ENCODE data around the gene TMEM150B. TPM values are rescaled to one million over a fixed set of nuclear protein-coding genes. Genes with fewer than 3 reads are reported as not detected.

The TMEM150B gene
- total and polyA plus RNA-seq, 9 of the 15 experiments (the other 6 are each of a cell fraction or from before 2014, with no cell fraction given), result 0.47 to 1.3 (median 0.74) TPM; not detected in 2

DNA sequence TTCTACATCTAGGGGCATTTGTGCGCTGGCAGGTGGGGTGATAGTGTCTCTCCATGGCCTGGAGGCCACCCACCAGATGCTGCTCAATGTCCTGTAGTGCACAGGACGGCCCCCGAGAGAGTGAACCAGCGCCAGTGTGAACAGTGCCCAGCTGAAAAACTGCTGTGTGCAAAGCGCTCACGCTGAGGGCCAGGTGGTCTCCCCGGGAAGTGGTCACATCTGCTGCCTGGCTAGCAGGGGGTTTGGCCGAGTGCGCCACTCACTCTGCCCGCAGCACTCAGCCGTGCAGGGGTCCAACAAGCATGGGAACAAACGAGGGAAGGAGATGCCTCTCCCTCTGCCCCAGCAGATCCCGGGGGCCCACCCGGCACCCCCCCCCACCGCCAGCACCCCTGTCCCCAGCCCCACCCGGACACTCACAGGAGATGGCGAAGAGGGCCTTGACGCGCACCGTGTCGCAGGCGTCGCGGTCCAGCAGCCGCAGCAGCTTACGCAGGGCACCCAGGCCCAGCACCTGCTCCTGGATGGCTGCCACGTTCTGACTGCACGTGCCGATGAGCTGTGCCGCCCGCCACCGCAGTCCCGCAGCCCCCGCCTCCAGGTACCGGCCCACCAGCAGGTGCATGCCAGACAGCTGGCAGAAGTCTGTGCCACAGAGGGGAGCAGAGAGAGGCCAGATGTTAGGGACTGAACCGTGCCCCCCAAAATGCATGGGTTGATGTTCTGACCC lies 51.0 kb downstream of the TMEM150B start:
- Histone ChIP-seq H3K9me1 (ENCODE audit: control insufficient read depth, insufficient read depth, low read length) (no peaks in the 10 kb centered on the region), H3K4me1 (replicated peaks in 1 of 2; ENCODE audit: control insufficient read depth in 2 of 2, insufficient read depth in 2 of 2, low read length in 2 of 2) (peaks cover 13 to 20% of the 10 kb centered on the region in 2 experiments; a peak in 4 of 5 replicates), H3K27ac (ENCODE audit: extremely low read depth, low read depth, low read length) (no peak overlapping the region), H3K79me2 (ENCODE audit: control insufficient read depth, insufficient read depth, low read length) (peaks cover 5% of the 10 kb centered on the region), H3K4me2 (ENCODE audit: insufficient read depth, low read length) (no peak overlapping the region), H2AFZ (ENCODE audit: low read depth, low read length) (no peak overlapping the region), H3K4me3 (no peak overlapping the region), H3K9me3 (replicated peaks; ENCODE audit: control insufficient read depth, insufficient read depth, low read depth, low read length) (no peaks in the 10 kb centered on the region), H4K20me1 (replicated peaks; ENCODE audit: control insufficient read depth, insufficient read depth, low read length) (no peaks in the 10 kb centered on the region), H3K9ac (ENCODE audit: insufficient read depth in 1 of 2, low read depth in 2 of 2, low read length in 2 of 2) (peak overlapping the region in 1 of 2 experiments; percentile 46; a peak in 2 of 4 replicates), H3K36me3 (ENCODE audit: control insufficient read depth, insufficient read depth, low read length) (peaks cover 47% of the 10 kb centered on the region; the same call in 2 of the 3 replicates), H3K27me3 (ENCODE audit: control insufficient read depth in 2 of 2, insufficient read depth in 2 of 2, low read length in 2 of 2) (no peaks in the 10 kb centered on the region)
- ATAC-seq (no peak), FAIRE-seq (no peak), DNase-seq (ENCODE audit: extremely low read depth in 1 of 4, low spot score in 3 of 4) (no peak)
- BruUV-seq (replicated peaks), result no TSS peak
- ChIA-PET POLR2A (interaction anchor here (0.6 kb wide), 1 partner anchor 75 kb away, joined by 3 read pairs; no protein-coding TSS in a partner anchor), CTCF (ENCODE audit: low intra/inter-chr PET ratio) (no interaction called here)
- intact Hi-C loops (cut with micrococcal nuclease) (loop anchor here (5.0 kb wide), 1 partner anchor 57 kb away; no protein-coding TSS in a partner anchor), in situ Hi-C loops (cut with MboI) (no loop called here)
- 93% methylated on average over 24 of the region's 36 CpGs for WGBS (ENCODE audit: insufficient coverage, low coverage, missing lambda C conversion rate)
- TF ChIP-seq, protein P1, sequence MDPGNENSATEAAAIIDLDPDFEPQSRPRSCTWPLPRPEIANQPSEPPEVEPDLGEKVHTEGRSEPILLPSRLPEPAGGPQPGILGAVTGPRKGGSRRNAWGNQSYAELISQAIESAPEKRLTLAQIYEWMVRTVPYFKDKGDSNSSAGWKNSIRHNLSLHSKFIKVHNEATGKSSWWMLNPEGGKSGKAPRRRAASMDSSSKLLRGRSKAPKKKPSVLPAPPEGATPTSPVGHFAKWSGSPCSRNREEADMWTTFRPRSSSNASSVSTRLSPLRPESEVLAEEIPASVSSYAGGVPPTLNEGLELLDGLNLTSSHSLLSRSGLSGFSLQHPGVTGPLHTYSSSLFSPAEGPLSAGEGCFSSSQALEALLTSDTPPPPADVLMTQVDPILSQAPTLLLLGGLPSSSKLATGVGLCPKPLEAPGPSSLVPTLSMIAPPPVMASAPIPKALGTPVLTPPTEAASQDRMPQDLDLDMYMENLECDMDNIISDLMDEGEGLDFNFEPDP (CRISPR knock-in tag; IDR thresholded peaks at IDR 0.05), result no peak
- TF ChIP-seq, protein P2, sequence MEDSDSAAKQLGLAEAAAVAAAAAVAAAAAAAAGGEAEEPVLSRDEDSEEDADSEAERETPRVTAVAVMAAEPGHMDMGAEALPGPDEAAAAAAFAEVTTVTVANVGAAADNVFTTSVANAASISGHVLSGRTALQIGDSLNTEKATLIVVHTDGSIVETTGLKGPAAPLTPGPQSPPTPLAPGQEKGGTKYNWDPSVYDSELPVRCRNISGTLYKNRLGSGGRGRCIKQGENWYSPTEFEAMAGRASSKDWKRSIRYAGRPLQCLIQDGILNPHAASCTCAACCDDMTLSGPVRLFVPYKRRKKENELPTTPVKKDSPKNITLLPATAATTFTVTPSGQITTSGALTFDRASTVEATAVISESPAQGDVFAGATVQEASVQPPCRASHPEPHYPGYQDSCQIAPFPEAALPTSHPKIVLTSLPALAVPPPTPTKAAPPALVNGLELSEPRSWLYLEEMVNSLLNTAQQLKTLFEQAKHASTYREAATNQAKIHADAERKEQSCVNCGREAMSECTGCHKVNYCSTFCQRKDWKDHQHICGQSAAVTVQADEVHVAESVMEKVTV (CRISPR knock-in tag; IDR thresholded peaks at IDR 0.05), result no peak
- TF ChIP-seq, protein P3, sequence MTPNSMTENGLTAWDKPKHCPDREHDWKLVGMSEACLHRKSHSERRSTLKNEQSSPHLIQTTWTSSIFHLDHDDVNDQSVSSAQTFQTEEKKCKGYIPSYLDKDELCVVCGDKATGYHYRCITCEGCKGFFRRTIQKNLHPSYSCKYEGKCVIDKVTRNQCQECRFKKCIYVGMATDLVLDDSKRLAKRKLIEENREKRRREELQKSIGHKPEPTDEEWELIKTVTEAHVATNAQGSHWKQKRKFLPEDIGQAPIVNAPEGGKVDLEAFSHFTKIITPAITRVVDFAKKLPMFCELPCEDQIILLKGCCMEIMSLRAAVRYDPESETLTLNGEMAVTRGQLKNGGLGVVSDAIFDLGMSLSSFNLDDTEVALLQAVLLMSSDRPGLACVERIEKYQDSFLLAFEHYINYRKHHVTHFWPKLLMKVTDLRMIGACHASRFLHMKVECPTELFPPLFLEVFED (CRISPR knock-in tag; conservative IDR thresholded peaks at IDR 0.05), result no peak
- peak; percentile 55 for TF ChIP-seq RBFOX2 (IDR thresholded peaks at IDR 0.05; ENCODE audit: low read depth, low read length)
- TF ChIP-seq, protein P4, sequence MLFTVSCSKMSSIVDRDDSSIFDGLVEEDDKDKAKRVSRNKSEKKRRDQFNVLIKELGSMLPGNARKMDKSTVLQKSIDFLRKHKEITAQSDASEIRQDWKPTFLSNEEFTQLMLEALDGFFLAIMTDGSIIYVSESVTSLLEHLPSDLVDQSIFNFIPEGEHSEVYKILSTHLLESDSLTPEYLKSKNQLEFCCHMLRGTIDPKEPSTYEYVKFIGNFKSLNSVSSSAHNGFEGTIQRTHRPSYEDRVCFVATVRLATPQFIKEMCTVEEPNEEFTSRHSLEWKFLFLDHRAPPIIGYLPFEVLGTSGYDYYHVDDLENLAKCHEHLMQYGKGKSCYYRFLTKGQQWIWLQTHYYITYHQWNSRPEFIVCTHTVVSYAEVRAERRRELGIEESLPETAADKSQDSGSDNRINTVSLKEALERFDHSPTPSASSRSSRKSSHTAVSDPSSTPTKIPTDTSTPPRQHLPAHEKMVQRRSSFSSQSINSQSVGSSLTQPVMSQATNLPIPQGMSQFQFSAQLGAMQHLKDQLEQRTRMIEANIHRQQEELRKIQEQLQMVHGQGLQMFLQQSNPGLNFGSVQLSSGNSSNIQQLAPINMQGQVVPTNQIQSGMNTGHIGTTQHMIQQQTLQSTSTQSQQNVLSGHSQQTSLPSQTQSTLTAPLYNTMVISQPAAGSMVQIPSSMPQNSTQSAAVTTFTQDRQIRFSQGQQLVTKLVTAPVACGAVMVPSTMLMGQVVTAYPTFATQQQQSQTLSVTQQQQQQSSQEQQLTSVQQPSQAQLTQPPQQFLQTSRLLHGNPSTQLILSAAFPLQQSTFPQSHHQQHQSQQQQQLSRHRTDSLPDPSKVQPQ (CRISPR knock-in tag; IDR thresholded peaks at IDR 0.05; ENCODE audit: borderline replicate concordance), result no peak

Measured in K562 (cell line).